ES-I3 (cell line): ENCODE results near the gene KIAA0513.

Experiments used
- H3K36me3 ChIP-seq: 2 replicates; pipeline ENCODE4 v1.6.1; 2013; ENCODE audit warnings: mild to moderate bottlenecking, low read length, control low read depth, moderate library complexity; ENCODE audit not compliant: insufficient read depth
- H3K4me1 ChIP-seq: 2 replicates; pipeline ENCODE4 v1.6.1; 2013; ENCODE audit warnings: mild to moderate bottlenecking, control low read depth, low read length; ENCODE audit not compliant: insufficient read depth
- H3K9ac ChIP-seq: 2 replicates; pipeline ENCODE4 v1.6.1; 2013; ENCODE audit warnings: low read depth, mild to moderate bottlenecking, low read length, moderate library complexity
- H3K9me3 ChIP-seq: 2 replicates; pipeline ENCODE4 v1.6.1; 2013; ENCODE audit warnings: mild to moderate bottlenecking, low read length, moderate library complexity; ENCODE audit not compliant: control insufficient read depth, insufficient read depth

The KIAA0513 gene

DNA sequence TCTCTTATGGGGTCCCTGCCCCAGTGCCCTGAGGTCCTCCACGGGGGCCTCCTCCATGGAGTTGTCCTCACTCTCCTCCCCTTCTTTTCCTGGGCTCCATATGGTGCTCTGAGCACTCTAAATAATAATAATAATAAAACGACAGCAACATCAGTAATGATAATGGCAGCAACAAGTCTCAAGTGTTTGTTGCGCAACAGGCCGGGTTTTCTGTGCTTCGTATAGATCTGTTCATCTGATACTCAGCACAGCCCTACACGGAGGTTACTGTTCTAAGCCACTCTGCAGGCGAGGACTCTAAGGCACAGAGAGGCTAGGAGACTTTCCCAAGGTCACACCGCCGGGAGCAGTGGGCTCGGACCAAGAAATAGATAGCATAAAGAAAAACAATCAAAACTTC is 71.0 kb downstream of the KIAA0513 start:
- H3K9me3 ChIP-seq, result no peaks in the 10 kb centered on the region
- no peaks in the 10 kb centered on the region; the same call in 1 of the 2 replicates for H3K4me1 ChIP-seq
- no peak overlapping the region for H3K9ac ChIP-seq
- no peaks in the 10 kb centered on the region for H3K36me3 ChIP-seq

DNA sequence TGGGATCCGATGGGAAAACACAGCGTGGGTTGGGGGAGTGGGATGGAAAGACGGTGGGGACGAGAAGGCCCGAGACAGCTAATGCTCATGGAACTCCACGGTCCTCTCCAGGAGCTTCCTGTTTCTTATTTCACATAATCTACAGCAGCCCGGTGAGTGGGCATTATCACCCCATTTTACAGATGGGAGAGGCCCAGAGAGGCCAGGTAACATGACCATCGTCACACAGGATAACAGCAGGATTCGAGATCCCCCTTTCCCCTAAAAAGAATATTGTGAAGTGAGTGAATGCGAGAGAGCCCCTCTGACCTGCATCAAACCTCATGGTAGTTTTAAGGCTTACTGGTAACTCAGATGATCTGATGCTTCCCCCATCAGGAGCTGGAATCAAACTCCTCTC is 72.7 kb downstream of the KIAA0513 start:
- Histone ChIP-seq H3K36me3 (no peaks in the 10 kb centered on the region), H3K9me3 (no peaks in the 10 kb centered on the region), H3K9ac (no peak overlapping the region), H3K4me1 (no peaks in the 10 kb centered on the region)

DNA sequence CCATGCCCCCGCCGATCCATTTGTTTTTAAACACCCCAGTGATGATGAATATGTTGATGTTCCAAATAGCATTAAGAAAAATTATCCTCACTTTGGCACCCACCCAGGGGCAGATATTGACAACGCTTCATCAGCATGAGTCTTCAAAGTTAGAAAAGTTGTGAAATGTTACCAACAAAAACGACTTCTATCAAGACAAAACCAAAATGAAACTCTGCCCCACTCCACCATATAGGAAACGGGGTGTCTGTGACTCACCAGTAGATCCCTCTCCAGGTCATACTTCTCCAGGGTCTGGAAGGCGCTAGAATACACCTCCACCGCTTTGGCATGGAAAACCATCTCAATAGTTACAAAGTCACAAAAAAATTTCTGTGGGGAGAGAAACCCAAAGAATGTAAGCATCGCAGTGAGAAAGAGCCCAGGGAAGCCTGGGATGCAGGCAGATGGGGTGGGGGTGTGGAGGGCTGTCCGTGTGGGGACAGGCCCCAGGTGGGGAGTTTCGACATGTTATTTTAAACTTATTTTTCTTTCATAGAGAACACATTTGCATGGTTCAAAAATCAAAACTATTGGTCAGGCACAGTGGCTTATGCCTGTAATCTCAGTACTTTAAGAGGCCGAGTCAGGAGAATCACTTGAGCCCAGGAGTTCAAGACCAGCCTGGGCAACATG is 74.5 kb downstream of the KIAA0513 start:
- H3K4me1 ChIP-seq, result no peaks in the 10 kb centered on the region
- H3K9me3 ChIP-seq, result no peaks in the 10 kb centered on the region
- no peaks in the 10 kb centered on the region for H3K36me3 ChIP-seq
- no peak overlapping the region for H3K9ac ChIP-seq

DNA sequence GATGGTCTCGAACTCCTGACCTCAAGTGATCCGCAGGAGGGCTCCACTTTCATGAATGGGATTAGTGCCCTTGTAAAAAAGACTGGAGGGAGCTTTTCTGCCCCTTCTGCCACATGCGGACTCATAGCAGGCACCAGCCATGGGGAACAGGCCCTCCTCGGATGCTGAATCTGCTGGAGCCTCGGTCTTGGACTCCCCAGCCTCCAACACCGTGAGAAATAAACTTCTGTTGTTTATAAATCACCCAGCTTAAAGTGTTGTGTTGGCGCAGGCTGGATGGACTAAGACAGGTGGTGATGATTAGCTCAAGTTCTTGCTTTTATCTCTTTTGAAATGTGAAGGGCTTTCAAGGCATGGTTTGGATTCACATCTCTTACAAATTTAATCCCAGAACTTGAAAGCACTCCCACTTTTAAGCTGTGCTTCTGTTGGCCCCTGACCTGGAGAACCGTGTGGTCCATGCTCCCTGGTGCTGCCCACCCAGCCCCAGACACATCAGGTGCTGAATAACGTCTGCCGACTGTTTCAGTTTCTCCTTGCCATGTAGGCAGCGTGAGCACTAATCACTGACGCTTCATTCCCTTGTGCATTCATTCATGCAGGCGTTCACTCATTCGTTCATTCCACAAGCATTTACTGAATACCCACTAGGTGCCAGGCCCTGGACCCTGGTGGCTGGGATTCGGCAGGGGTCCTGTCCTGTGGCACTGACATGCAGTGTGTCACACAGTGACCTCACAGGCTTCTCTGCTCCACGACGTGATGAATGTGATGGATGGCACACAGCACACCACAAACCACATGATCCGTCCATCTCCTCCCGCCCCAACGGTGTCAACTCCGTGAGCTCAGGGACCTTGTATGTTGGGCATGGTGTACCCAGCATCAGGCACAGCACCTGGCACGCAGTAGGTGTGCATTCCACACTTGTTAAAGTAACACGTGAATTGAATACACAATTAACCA is 75.8 kb downstream of the KIAA0513 start:
- no peak overlapping the region for H3K9ac ChIP-seq
- no peaks in the 10 kb centered on the region for H3K9me3 ChIP-seq
- no peaks in the 10 kb centered on the region for H3K4me1 ChIP-seq
- H3K36me3 ChIP-seq, result no peaks in the 10 kb centered on the region

DNA sequence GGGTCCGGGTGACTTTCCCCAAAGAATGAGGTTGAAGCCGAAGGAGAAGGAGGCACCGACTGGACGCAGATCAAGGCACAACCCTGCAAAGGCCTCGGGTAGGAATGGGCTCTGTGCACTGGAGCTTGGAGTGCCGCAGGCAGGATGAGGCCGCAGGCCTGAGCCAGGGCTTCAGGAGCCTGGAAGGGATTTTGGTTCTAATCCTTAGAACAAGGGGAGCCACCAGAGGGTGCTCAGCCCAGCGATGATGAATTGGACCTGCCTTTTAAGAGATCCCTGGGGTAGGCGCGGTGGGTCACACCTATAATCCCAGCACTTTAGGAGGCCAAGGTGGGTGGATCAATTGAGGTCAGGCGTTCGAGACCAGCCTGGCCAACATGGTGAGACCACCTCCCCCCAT is 76.6 kb downstream of the KIAA0513 start:
- no peaks in the 10 kb centered on the region for H3K4me1 ChIP-seq
- no peaks in the 10 kb centered on the region for H3K36me3 ChIP-seq
- H3K9me3 ChIP-seq, result no peaks in the 10 kb centered on the region
- H3K9ac ChIP-seq, result no peak overlapping the region

DNA sequence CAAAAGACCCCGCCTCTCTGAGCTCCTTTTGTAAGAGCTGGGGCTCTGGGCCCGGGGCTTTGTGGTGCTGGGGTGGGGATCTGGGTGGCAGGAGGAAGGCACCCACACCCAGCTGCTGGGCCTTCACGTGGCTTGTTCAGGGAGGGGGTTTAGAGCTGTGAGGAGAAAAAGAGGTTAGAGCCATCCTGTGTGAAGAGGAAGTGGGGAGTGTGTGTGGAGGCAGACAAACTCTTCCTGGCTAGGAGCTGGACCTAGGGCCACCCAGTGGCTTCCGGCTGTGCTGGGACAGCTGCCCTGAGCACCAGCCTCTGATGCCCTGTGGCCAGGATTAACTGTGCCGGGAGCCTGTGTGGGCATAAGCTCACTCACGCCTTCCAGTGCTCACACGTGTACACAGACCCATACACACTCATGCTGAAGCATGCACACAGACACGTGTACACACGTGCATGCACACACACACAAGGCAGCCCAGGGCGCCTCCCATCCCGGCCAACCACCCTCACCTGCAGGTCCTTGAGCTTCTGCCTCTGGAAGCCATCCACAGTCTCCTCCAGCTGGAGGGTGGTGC is 77.3 kb downstream of the KIAA0513 start:
- Histone ChIP-seq H3K9ac (no peak overlapping the region), H3K4me1 (no peaks in the 10 kb centered on the region), H3K9me3 (no peaks in the 10 kb centered on the region), H3K36me3 (no peaks in the 10 kb centered on the region)

DNA sequence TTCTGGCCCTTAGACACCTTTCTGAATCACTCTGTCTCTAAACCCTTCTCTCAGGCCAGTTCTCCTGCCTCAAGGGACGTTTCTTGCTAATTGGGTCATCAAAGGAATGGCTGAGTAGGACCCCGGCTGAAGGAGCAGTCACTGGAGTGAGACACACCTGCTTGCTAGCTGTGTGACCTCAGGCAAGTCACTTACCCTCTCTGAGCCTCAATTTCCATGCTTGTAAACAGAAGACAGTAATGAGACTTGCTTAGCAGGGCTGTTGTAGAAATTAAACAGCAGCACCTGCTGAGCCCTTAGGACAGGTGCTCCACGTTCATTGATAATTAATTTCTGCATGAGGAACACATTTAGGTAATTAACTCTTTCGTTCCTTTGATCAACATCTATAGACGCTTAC is 77.9 kb downstream of the KIAA0513 start:
- no peaks in the 10 kb centered on the region for H3K36me3 ChIP-seq
- H3K4me1 ChIP-seq, result no peaks in the 10 kb centered on the region
- no peak overlapping the region for H3K9ac ChIP-seq
- H3K9me3 ChIP-seq, result no peaks in the 10 kb centered on the region

DNA sequence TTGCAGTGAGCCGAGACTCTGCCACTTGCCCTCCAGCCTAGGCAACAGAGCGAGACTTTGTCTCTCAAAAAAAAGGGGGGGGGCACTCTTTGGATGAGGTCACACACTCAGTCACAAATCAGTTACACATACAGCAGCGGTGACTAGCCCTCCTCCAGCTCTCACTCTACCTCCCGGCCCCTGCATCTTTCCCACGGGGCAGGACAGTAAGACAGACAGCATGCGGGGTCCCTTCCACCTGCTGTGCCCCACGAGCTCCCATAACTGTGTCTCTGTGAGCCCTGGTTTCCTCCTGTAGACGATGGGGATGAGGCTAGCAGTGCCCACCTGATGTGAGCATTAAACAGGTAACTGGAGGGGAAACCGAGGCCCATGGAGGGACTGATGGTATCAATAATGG is 79.5 kb downstream of the KIAA0513 start:
- Histone ChIP-seq H3K9me3 (no peaks in the 10 kb centered on the region), H3K36me3 (no peaks in the 10 kb centered on the region), H3K9ac (no peak overlapping the region), H3K4me1 (no peaks in the 10 kb centered on the region)

DNA sequence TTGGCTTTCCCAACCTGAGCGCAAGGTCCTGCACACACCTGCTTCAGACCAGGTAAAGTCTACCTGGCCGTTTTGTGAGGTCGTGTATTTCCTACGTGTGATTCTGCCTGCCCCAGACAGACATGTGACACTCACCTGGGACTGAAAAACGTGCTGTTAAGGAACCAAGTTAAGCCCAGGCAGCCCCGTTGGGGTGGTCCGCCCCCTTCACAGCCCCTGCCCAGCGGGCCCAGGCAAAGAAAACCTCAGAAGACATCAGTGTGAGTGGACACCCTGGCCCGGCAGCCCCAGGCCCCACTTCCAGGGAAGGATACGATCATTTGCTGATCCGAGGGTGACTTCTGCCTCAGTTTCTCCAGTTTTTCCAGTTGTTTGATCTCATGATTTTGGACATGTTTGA is 79.9 kb downstream of the KIAA0513 start:
- H3K9ac ChIP-seq, result no peak overlapping the region
- no peaks in the 10 kb centered on the region for H3K36me3 ChIP-seq
- H3K9me3 ChIP-seq, result no peaks in the 10 kb centered on the region
- H3K4me1 ChIP-seq, result no peaks in the 10 kb centered on the region

DNA sequence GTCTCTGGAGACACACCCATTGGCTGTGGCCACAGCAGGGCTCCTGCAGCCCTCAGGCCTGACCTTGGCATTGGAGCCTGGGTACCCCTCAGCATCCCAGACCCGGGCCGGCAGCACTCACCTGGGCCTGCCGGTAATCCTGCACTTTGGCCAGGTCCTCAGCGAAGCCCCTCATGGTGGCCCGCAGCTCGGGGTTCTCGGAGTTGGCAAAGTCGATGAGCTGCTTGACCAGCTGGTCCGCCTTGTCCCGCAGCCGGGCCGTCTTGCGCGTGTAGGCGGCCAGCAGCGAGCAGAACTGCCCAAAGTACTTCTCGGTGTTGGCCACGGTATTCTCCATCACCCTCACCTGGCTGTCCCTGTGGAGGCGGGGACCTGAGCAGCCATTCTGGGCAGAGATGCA is 82.5 kb downstream of the KIAA0513 start:
- Histone ChIP-seq H3K4me1 (no peaks in the 10 kb centered on the region), H3K36me3 (no peaks in the 10 kb centered on the region), H3K9ac (no peak overlapping the region)

DNA sequence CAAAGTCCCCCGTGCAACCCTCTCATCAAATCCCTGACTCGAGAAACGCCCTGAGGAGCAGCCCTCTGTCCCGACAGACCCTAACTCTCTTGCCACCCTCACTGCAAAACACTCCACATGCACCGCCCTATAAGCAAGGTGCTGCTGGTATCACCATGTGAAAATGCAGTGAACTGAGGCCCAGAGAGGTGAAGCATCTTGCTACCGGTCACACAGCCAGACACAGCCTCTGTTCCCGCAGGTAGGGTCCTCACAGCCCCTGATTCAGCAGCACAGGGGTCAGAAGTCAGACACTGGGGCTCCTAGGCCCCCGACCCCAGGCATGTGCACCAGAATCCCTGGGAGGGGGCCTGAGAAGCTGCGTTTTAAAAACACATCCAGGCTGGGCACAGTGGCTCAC is 83.6 kb downstream of the KIAA0513 start:
- H3K9ac ChIP-seq, result no peak overlapping the region
- no peaks in the 10 kb centered on the region for H3K4me1 ChIP-seq
- H3K36me3 ChIP-seq, result no peaks in the 10 kb centered on the region
- H3K9me3 ChIP-seq, result no peaks in the 10 kb centered on the region

More for the DNA sequence above, 82.5 kb downstream of the KIAA0513 start:
- H3K9me3 ChIP-seq, result no peaks in the 10 kb centered on the region

DNA sequence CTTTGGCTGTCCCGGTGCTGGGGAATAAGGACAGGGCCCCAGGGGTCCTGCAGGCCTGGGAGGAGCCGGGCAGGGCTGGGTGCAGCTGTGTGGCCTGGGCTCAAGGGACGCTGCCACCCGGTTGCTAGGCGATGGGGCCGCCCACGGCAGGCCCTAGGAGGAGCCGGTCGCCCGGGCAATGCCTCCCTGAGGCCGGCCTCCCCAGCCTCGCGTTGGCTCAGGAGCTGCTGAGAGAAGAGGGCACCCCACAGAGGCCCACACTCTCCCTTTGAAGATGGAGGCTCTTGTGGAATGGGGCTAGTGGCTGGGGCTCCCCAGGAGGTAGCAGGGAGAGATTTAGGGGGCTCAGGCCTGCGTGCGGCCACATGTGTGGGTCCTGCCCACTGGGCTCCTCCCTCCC is 84.8 kb downstream of the KIAA0513 start, which contains the start of gene CIBAR2:
TSS of gene CIBAR2 (minus strand) at position 109 of the 400 bp plus-strand sequence. CDS start 120 bp downstream, outside the sequence.
- Histone ChIP-seq H3K4me1 (no peaks in the 10 kb centered on the region), H3K36me3 (no peaks in the 10 kb centered on the region), H3K9ac (no peak within 1 kb of the TSS), H3K9me3 (no peaks in the 10 kb centered on the region)

DNA sequence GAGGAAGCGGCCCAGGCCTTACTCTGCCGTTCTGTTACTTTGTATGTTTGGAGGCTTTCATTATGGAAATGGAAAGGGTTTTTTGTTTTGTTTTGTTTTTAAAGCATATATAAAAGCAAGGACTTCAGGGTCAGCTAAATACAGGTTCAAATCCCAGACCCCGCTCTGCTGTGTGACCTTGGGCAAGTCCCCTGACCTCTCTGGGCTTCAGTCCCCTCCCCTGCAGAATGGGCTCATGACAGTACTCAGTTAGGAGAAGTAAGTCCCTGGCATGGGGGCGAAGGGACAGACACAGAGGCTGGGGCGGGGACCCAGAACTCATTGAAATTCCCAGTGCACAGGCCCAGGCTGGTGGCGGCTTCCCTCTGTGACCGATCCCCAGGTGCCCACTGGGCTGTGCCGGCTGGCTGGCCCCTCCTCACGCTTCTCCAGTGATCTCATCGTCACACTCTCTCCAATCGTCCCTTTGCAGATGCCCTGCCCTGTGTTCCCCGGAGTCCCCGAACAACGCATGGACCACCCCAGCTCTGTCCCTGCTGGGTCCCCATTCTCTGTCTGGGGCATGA is 85.7 kb downstream of the KIAA0513 start:
- Histone ChIP-seq H3K9me3 (no peaks in the 10 kb centered on the region), H3K9ac (no peak overlapping the region), H3K36me3 (no peaks in the 10 kb centered on the region), H3K4me1 (no peaks in the 10 kb centered on the region)

DNA sequence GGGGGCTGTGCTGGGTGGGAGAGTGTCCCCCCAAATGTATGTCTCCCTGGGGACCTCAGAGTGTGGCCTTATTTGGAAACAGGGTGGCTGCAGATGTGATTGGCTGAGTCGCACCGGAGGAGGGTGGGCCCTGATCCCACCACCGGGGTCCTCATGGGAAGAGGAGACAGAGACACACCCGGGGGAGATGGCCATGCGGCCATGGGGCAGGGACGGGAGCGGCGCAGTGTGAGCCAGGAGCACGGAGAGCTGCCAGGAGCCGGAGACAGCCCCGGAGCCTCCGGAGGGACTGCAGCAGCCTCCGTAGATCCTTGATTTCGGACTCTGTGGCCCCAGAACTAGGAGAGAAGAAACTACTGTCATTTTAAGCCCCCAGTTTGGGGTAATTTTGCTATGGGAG is 86.3 kb downstream of the KIAA0513 start:
- no peaks in the 10 kb centered on the region for H3K9me3 ChIP-seq
- H3K4me1 ChIP-seq, result no peaks in the 10 kb centered on the region
- H3K36me3 ChIP-seq, result no peaks in the 10 kb centered on the region
- H3K9ac ChIP-seq, result no peak overlapping the region
